ENCODE measurements around the gene SDC3.

SDC3 gene

DNA sequence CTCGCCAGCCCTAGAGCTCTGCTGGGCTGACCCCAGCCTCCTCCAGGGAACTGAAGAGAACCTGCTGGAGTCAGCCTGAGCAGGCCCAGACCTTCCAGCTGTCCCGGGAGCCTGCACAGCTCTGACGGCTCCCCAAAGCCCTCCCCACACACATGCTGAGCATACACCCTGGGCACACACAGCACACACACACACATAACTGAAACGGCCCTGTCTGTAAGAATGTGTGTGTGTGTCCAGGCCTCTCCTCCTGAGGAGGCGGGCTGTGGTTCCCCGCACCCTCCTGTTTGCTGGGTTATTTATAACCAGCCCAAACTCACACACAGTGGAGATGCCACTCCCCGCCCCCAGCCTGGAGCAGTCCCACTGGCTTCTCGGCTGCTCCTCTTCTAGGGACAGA is 20.2 kb downstream of the SDC3 start:
- DNase-seq, result peak; percentile 47

DNA sequence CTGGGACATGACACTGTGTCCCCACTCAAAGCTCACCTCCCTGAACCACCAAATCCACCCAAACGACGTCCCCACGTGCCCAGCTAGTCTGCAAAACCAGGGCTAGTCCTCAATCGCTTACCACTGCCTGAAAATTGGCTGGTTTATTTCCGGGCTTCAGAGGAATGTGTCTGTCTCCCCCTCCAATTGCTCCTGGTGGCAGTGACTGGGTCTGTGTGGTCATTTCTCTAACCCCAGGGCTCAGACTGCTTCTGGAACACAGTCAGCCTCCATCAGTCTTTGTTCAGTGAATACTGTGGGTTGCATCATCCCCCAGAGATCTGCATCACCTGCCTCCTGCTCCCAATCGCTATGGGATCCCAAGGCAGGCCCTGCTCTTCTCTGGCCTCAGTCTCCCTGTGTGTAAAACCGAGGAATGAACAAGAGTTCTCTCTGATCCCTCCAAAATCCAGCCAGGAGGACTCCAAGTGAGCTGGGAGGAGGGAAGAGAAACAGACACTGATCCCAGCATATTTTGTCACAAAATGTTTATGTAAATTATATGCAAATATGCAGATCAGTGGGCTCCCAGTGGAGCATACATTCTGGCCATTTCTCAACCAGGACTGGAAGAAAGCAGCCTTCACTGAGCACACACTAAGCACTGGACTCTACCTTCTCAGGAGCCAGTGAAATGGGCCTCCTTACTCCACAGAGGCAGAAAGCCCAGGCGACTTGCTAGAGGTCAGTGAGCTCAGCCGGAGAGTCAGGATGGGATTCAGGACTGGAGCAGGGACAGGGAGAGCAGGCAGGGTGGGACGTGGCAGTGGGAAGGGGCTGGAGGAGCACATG is 20.9 kb downstream of the SDC3 start:
- no peak for DNase-seq

DNA sequence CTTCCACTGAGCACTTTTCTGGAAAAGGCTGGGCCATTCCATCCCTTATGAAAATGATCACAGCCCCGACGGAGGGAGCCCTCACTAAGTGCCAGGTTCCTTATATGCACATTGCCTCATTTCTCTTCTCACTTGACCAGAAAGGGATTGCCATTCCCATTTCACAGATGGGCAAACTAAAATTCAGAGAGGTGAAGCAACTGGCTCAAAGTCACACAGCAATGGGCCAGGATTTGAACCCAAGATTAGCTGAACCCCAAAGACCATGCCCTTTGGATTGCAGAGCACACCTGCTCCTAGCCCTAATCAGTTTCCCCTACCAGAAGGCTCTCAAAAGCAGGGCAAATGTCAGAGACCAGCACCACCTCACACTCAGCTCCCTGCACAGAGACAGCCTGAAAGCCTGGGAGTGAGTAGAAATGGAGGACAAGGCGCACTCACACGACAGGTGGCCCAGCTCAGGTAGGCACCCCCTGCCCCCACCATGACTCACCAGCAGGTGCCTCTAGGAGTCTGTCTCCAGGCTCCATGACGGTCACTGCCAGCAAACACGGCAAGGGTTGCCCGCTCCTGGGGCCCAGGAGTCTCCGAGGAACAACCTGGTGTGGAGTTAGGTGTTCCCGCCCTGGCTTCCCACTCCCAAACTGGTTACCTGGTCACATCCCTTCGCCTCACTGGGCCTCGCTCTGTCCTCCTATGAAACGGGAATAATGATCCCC is 21.7 kb downstream of the SDC3 start:
- DNase-seq, result no peak

DNA sequence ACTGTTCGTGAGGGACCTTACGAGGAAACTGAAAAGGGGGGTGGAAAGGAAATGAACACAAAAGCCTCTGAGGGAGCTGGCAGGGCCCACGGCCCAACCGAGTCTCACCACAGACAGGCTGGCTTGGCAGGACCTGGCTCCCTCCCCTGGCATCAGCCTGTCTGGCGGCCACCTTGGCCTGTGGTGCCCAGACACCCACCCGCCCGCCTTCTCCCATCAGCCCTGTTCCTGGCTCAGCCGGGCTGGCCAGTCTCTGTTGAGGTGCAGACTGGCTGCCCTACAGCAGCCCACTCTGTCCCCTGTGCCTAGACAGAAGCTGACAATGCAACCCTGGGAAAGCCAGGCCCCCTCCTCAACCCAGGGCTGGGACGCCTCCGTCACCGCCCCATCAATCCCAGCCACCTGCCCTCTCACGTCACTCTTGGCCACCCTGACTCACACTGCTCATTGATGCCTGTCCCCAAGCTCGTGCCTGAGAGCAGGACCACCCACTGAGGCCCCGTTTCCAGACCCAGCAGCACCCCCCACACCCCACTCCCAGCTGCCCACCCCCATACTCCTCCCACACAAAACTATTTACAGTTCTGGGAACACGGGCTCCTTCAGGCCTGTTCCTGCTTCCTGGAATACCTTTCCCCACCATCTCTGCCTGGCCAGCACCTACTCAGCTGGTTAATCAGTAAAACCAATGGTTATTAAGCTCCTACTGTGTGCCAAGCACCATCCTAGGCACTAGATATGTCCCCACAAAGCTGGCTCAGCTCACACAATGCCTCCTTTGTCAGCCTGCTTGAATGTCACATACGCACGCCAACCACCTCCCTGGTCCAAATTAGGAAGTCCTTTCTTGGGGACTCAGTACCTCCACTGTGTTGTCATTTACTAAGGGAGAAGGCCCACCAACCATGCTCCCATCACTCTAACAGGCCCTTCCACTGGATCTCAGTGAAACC is 22.7 kb downstream of the SDC3 start:
- no peak for DNase-seq

DNA sequence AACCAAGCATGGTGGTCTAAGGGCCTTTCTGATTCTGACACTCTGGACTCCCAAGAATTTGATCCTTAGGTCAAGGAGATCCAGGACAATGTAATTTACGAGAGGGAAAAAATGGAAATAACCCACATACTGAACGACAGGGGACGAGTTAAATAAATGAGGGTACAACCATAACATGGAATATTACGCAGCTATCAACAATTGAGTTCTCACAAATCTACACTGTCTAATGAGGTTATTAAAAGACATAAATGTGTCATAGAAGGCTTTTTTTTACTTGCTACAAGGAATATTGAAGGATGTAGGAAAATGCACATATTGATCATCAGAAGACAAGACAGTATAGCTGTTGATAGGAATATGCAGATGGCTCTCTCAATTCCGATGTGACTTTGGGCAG is 23.8 kb downstream of the SDC3 start:
- no peak for DNase-seq

DNA sequence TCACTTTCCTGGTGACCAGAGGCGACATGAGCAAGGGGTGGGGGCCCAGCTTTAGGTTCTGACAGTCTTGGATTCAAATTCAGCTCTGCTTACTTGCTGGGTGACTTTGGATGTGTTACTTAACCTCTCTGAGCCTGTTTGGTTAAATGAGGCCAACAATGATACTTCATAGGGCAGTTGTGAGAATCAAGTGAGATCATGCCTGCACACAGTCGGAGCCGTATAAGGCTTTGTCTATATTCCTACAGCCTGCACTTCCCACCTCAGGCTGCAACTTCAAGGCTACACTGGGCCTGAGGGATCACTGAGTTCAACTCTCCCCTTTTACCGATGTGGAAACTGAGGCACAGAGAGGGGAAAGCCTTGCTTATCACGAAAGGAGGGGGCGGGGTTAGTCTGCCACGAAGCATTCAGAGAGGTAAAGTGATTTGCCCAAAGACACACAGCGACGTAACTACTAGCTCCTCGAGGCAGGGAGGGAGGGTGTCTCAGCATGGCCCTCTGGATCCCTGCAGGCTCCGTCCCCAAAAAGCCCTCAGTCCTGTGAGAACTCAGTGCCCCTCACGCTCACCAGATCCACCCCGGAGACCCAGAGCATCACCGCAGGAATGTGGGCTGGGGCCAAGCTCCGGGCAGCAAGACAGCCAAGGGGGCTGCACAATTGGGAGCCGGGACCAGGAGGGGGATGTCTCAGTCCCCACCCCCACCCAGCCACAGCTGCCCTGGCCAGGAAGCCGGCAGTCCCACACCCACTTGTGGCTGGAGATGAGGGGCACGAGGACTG is 25.0 kb downstream of the SDC3 start:
- no peak for DNase-seq

DNA sequence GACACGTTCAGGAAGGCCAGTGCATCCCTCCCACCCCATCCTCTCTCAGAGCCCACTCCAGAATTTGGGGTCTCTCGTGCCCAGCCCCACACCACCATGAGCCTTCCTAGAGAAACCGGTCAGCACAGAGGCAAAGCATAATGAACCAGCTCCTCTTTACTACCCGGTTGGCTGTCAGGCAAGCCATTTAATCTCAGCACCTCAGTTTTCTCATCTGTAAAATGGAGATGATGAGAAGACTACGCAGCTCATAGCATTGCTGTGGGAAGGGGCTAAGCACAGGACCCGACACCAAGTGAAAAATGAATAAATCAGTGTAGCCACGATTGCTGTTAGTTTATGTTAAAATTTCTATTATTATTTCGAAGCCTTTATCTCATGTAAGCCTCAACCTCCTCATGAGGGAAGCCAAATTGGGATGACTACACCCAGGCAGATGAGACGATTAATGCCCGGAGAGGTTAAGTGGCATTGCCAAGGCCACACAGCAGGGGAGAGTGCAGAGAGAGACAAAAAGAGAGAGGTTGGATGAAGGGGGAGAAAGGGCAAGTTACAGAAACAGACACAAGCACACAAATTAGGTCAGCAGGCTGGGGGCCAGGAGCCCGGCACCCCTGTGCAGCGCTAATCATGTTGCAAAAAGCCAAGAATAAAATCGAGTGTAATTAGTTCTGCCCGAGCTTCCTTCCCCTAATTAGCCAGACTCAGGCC is 25.7 kb downstream of the SDC3 start:
- DNase-seq, result no peak

DNA sequence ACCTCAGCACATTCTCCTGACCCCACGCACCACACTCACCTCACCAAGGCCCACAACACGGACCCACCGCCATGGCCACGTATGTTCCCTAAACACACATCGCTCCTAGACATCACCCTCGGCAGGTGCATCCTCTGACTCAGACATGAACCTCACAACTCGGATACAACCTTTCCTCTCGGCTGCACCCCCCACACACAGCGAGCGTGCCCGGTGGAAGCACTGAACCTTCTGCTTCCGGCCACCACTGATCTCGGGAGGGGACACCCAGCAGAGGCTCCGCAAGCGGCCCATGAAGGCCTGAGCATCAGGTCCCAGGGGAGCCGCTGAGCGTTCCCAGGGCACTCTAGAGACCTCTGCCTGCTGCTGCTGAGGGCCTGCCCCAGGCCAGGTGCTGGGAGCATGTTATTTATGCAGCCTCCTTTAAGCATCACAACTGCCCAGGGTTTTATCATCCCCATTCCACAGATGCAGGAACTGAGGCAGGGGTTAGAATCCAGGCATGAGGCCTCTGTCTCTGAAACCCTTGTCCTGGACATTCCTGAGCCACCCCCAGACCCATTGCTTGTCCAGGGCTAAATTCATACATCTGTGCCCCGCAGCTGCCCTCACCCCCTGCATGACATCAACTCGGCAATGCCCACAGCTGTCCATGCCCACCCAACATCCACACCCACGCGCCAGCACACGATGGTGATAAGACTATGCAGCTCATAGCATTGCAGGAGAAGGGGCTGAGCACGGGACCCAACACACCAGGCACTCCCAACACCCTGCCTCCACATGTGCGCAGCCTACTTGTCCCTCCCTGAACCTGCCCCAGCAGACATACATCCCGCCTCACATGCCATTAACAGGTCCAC is 27.0 kb downstream of the SDC3 start:
- DNase-seq, result no peak

DNA sequence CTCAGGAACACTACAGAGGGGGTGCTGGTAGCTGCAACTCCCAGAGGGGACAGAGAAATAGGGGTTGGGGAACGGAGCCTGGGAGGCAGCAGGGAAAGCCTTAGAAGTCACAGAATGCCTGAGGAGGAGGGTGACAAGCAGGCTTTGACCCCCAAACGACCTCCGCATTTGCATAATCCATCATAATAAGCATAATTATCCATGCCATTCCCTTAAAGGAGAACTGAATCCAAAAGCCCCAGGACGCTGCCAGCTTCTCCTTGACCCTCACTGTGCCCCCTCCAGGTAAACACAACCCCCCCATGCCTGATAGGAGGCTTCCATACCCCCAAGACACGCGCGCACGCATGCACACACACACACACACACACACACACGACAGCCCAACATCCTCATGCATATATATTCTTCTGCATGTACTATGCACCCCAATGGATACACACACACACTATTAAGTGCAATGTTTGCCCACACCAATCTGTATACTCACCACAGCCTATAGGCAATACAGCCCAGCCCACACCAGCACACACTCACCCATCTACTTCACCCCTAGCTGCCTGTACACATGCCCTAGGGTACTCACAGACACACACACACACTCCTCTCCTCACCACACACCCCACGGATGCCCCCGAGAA is 27.8 kb downstream of the SDC3 start:
- no peak for DNase-seq

DNA sequence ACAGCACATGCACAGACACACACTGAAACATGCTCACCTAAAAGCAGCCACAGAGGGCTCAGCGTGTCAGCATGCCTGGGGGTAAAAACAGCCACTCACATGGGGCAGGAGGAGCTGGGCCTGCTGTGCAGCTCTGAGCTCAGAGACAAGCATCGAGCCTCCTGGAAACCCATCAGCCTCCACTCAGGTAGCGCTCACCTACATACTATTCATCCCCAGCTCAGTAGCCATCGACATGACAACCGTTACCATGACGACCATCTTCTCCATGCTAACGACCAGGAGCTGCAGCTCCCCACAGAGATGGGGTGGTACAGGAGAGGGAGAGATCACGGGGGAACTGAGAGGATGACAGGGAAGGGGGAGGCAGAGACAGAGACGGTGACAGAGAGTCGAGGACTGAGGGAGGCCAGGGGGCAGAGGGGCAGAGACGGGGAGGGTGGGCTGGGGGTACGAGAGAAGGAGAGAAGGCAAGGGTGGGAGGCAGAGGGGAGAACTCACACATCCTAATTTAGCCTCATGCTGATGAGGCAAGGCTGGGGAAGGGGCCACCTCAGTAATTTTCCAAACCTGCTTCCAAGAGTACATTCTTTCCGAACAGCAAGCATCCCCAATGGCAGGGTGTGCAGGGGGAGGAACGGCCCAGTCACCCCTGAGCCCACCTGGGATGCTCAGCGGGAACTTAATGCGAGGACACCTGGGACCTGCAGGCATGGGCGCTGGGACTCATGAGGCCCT is 28.4 kb downstream of the SDC3 start:
- DNase-seq, result no peak

DNA sequence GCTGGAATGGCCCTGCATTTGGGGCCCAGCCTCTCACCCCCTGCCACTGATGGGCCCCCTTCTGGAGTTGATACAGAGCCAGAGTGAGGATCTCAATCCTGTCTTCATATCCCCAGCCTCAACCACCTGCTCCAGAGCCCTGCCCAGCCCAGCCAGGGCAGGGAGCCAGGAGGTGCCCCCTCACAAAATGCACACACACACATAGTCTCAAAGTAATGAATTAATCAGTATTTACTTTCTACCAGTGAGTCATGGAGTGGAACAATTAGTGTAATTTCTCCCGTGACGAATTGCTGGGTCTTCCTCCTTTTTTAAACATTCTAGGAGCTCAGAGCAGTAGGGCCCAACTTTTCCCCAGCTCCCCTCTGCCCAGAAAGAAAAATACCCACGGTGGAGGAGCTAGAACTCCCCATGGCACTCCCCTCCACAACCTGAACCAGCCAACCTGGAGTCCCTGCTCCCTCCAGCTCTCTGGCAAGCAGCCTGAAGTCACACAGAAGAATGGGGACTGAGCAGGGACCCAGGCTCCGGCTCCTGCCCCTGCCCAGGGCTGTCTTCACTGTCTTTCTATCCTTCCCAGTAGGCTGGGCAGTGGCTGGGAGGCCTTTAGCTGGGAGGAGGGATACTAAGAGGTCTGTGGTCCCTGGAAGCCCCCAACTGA is 29.3 kb downstream of the SDC3 start:
- DNase-seq, result no peak

DNA sequence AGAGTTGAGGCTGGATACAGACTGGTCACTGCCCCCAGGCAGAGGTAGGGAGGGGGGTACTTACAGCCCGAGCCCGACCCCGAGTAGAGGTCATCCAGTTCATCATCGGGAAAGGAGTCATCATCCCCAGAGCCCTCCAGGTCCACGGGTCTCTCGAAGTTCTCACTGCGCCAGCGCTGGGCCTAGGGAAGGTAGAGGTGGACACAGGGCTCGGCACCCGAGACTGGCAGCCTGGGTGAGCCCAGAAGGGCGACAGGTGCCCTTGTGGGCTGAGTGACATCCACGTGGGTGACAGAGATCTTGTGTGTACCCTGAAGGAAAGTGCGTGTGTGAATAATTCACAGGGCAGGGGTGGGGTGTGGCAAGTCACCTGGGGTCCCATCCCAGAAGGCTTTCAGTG is 30.0 kb downstream of the SDC3 start:
- no peak for DNase-seq

DNA sequence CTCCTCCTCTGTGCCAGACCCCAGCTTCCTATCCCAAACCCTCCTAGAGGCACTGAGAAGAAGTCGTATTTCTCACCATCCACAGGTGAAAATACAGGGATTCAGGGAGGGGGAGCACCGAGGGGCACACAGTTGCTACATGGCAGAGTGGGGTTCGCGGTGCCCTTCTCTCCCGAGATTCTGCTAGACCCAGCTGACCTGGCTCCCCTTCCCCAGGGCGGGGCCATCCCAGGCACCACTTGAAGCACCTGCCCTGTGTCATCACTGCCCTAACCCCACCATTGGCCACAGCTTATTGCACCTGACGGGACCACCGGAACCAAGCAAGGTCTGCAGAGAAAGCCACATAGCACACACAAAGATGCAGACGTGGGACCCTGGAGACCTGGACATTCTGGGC is 30.5 kb downstream of the SDC3 start:
- no peak for DNase-seq

DNA sequence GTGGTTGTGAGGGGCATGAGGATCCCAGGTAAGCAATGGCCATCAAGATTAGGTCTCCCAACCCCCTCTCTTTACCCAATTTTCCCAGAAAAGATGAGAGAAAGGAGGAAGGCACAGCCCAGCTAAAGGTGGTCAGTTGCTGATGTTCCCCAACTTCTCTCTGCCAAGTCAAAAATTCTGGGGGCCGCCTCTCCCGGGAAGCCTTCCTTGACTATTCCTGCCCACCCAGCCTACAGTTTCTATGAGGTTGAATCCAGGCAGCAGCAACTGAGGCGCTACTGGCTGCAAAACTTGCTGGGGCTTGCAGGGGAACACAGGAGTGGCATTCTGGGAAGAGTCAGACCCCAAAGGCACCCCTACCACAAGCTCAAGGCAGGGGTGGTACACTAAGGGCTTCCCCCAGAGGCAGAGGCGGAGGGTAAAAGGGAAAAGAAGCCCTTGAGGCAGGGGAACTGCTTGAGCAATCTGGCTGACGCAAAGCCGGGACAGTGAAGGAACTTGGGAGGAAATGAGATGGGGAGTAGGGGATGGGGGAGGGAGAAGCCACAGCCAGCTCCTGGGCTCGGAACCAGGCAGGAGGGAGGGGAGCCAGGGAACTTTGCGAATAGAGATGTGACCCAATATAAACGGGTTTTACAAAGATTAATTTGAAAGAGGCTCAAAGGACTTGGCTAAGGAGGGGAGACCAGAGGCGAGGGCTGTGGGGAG is 31.2 kb downstream of the SDC3 start:
- DNase-seq, result no peak

DNA sequence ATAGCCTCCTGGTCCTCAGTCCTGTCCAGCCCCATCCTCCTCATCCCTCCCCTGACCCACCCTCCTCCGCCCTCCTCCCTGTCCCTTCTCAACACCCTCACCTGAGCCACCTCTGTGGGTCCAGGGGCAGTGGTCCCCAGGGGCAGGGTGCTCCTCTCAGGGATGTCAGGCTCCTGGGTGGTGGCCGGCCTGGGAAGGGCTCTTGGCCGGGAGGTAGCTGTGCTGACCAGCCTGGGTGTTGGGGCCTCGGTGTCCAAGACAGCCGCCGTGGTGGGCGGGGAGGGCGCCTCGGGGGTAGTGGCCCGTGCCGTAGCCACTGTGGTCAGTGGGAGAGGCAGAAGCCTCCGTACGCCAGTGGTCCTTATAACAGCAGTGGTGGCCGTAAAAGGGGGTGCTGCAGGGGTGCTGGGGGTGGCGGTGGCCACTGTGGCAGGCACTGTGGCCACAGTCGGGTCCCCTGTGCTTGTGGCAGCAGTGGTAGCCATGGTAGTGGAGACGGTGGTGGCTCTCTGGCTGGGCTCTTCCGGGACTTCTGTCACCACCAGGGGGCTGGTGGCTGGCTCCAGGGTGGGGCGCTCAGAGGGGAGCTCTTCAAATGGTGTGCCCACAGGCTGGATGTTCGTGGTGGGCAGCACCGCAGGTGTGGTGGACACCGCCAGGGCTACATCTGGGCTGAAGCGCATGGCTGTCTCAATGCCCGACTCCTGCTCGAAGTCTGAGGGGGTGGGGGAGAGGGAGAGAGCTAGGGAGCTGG is 31.9 kb downstream of the SDC3 start:
- no peak for DNase-seq

DNA sequence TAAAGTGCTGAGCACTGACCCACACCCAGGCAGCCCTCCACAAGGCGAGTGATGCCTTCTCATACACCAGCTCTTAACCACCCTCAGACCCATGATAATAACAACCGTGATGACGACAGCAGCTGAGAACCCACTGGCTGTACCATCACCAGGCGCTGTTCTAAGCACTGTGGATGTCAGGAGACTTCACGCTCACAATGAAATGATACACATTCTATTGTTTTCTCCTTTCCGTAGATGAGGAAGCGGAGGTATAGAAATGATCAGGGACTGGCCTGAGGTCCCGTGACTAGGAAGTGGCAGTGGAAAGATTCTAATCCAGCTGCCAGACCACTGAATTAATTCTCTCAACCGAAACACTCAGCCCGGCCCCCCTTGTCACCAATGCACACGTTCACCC is 32.6 kb downstream of the SDC3 start:
- no peak for DNase-seq

DNA sequence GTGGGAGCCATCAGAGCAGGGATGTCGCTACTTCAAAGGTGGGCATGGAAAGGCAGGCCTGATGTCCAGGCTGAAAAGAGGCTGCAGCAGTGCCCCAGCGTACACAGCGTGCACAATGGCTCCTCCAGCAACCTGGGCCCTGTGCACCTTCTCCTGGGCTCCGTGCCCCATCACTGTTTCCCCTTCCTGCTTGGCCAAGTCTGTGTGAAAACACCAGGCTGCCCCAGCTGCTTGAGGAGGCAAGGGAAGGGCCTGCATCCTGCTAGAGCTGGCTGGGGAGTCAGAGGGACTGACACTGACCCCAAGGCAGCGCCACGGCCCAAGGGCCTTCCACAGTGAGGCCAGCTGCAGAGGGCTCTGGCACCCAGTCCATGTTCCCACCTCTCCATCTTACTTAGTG is 33.4 kb downstream of the SDC3 start:
- DNase-seq, result no peak

DNA sequence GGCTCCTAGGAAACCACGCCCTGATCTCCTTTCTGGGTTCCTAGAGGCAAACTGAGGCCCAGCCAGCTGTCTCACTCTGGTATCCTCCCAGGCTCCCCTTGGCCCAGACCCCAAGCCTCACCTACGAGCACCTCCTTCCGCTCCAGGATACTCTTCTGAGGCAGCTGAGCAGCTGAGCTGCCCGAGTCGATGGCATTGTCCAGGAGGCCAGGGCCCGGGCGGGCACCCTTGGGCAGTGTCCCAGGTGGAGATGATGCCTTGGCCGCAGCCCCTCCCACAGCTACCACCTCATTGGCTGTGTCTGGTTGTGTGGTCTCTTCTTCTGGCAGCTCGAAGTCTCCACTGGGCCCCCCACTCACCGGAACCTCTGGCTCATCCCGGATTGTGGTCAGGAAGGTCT is 34.4 kb downstream of the SDC3 start:
- no peak for DNase-seq
